Lung (tissue), 12 donors: ENCODE results near the gene NRM. TPM values are rescaled to one million over a fixed set of nuclear protein-coding genes. Genes with fewer than 3 reads are reported as not detected.
"Not testable (repeated sequence)": the region's sequence is repeated elsewhere in the genome, so short reads cannot be mapped to it uniquely, and the experiment has no call there.

ENCODE experiments used
- ATAC-seq: fragments of 200-7000 bp; cut with Tn5 transposase; one replicate; pipeline ENCODE4 v1.9.1; 2020; ENCODE audit warnings: moderate number of reproducible peaks; ENCODE audit not compliant: insufficient read depth, low FRiP score
- DNase-seq, 3 donors: peaks; one replicate each; pipeline ENCODE4 v3.0.0-alpha.2; 2013 to 2017
- H3K27ac ChIP-seq, 2 donors: one replicate each; pipeline ENCODE4 v1.5.1; 2013; ENCODE audit warnings: mild to moderate bottlenecking in 2 of 2, moderate library complexity in 2 of 2, control low read depth in 1 of 2, inconsistent platforms in 1 of 2, low read depth in 1 of 2, low read length in 1 of 2
- H3K27me3 ChIP-seq, 3 donors: one replicate each; pipeline ENCODE4 v1.5.1; 2013; ENCODE audit warnings: low read length in 2 of 3; ENCODE audit not compliant: control insufficient read depth in 3 of 3, insufficient read depth in 3 of 3
- H3K36me3 ChIP-seq, 4 donors: one replicate each; pipeline ENCODE4 v1.5.1; 2013; ENCODE audit warnings: low read length in 4 of 4, mild to moderate bottlenecking in 1 of 4, moderate library complexity in 1 of 4; ENCODE audit not compliant: control insufficient read depth in 4 of 4, insufficient read depth in 4 of 4
- H3K4me1 ChIP-seq, 5 donors: one replicate each; pipeline ENCODE4 v1.5.1; 2013; ENCODE audit warnings: low read length in 5 of 5, mild to moderate bottlenecking in 2 of 5, moderate library complexity in 1 of 5; ENCODE audit not compliant: control insufficient read depth in 5 of 5, insufficient read depth in 5 of 5
- H3K4me3 ChIP-seq: one replicate; pipeline ENCODE4 v1.5.1; 2013; ENCODE audit warnings: mild to moderate bottlenecking, control low read depth, moderate library complexity
- H3K9ac ChIP-seq, 2 donors: one replicate each; pipeline ENCODE4 v1.5.1; 2013; ENCODE audit warnings: low read length in 2 of 2, control low read depth in 1 of 2; ENCODE audit not compliant: insufficient read depth in 1 of 2
- H3K9me3 ChIP-seq, 4 donors: one replicate each; pipeline ENCODE4 v1.5.1; 2013; ENCODE audit warnings: low read length in 3 of 4, mild to moderate bottlenecking in 1 of 4, moderate library complexity in 1 of 4; ENCODE audit not compliant: control insufficient read depth in 4 of 4, insufficient read depth in 3 of 4
- CTCF ChIP-seq: IDR thresholded peaks from 2 replicates; pipeline ENCODE4 v1.5.1; 2012; ENCODE audit warnings: mild to moderate bottlenecking; ENCODE audit errors: control extremely low read depth, extremely low read depth
- WGBS, 2 donors: extraction: QIAGEN DNeasy Blood & Tissue Kit; methylation state at CpG; one replicate each; pipeline ENCODE4 v1.1.7; 2013; 5-methylcytosine and 5-hydroxymethylcytosine counted together
- polyA plus RNA-seq, 2 donors: library from polyadenylated mRNA; stranded (reverse); fragments of 200-250 nt; gene quantifications; one replicate each; pipeline ENCODE4 v1.2.1, GENCODE V29; 2013
- total RNA-seq, 2 donors: library from RNA; depleted of rRNA in 1 of 2; stranded (reverse); fragments of >200 nt in 1 of 2; gene quantifications; one replicate each; pipeline ENCODE4 v1.2.1, GENCODE V29; 2014 to 2021
- donor health status: control.
- donor health status: control.
- donor health status: Bipolar disorder and iron deficiency.
- donor health status: healthy.
- donor health status: DM: yes; HTN: yes; CAD: no.

Gene NRM
- total and polyA plus RNA-seq, 4 donors, result 5.1 to 18.7 (median 15.9) TPM

- peaks cover 6 to 39% (median 17%) of the 10 kb centered on the region in 4 donors for H3K36me3 ChIP-seq
- H3K4me1 ChIP-seq, result peaks cover 4 to 40% (median 9%) of the 10 kb centered on the region in 5 donors
- H3K4me3 ChIP-seq, result peak overlapping the region; percentile 24
- peak overlapping the region; percentile 78 to 85 for H3K9ac ChIP-seq
- TF ChIP-seq CTCF, result no peak
- ATAC-seq (no peak), DNase-seq (no peak)
- 17 to 20% methylated on average over 8 of the region's 8 CpGs for WGBS, 2 donors
- H3K9me3 ChIP-seq, result no peaks in the 10 kb centered on the region
- peak overlapping the region; percentile 89 to 95 for H3K27ac ChIP-seq
- no peaks in the 10 kb centered on the region for H3K27me3 ChIP-seq
Observed at GRCh38 chr6:30719356-30719755, 28.6 kb upstream of the NRM start.

GRCh38 chr6:30717845-30718720 is 27.3 kb upstream of the NRM start:
- Histone ChIP-seq H3K36me3 (peaks cover 4 to 30% (median 17%) of the 10 kb centered on the region in 4 donors), H3K4me1 (peaks cover 3 to 33% (median 5%) of the 10 kb centered on the region in 5 donors), H3K27ac (peak overlapping the region; percentile 87 to 88), H3K9ac (peak overlapping the region in 1 of 2 donors; percentile 97)
- not testable (repeated sequence) for DNase-seq, H3K9me3 ChIP-seq, ATAC-seq, H3K4me3 ChIP-seq, H3K27me3 ChIP-seq
- WGBS, 2 donors, result 78 to 80% methylated on average over 37 of the region's 37 CpGs

GRCh38 chr6:30717129-30717844 is 26.5 kb upstream of the NRM start, which contains the start of gene MDC1:
Gene MDC1 (minus strand): TSS chr6:30717281. CDS start chr6:30715175, 2,106 bp downstream.
- Histone ChIP-seq H3K4me1 (peaks cover 0 to 26% (median 4%) of the 10 kb centered on the region in 5 donors), H3K9ac (peak within 1 kb of the TSS; percentile 50 to 97), H3K36me3 (peaks cover 12 to 29% (median 18%) of the 10 kb centered on the region in 4 donors), H3K27ac (peak within 1 kb of the TSS; percentile 88 to 95), H3K9me3 (no peaks in the 10 kb centered on the region), H3K4me3 (peak within 1 kb of the TSS; percentile 51), H3K27me3 (no peaks in the 10 kb centered on the region)
- TF ChIP-seq CTCF, result peak; percentile 6
- WGBS, 2 donors, result 0% methylated on average over 48 of the region's 48 CpGs
- ATAC-seq (peak; percentile 80), DNase-seq (peak; percentile 100)

- H3K27me3 ChIP-seq, result no peaks in the 10 kb centered on the region
- no peak for TF ChIP-seq CTCF
- peak overlapping the region; percentile 85 to 95 for H3K27ac ChIP-seq
- ATAC-seq (no peak), DNase-seq (no peak)
- 1 to 2% methylated on average over 8 of the region's 8 CpGs for WGBS, 2 donors
- no peaks in the 10 kb centered on the region for H3K9me3 ChIP-seq
- peaks cover 0 to 21% (median 4%) of the 10 kb centered on the region in 5 donors for H3K4me1 ChIP-seq
- H3K36me3 ChIP-seq, result peaks cover 14 to 31% (median 21%) of the 10 kb centered on the region in 4 donors
- H3K4me3 ChIP-seq, result peak overlapping the region; percentile 51
- H3K9ac ChIP-seq, result peak overlapping the region; percentile 50 to 72
Observed at GRCh38 chr6:30716879-30717128, 26.0 kb upstream of the NRM start.
